Peyer's patch (tissue), 4 donors: ENCODE measurements around the gene MSLN.

Source experiments
- POLR2A ChIP-seq, 2 donors: fragments of 450-650 bp; IDR thresholded peaks; one replicate each; pipeline ENCODE4 v1.5.1; 2017; ENCODE audit warnings: antibody characterized with exemption in 2 of 2, mild to moderate bottlenecking in 2 of 2, moderate library complexity in 2 of 2
- TF ChIP-seq, protein P1 (sequence below), 6 experiments: fragments of 450-650 bp in 4 of 6; fragments of 200-600 bp in 2 of 6; sonication (generic) in 1 of 6; IDR thresholded peaks; one replicate each; pipeline ENCODE4 v1.5.1; 2017 to 2019; ENCODE audit warnings: antibody characterized with exemption in 6 of 6, mild to moderate bottlenecking in 3 of 6, moderate library complexity in 1 of 6

DNA sequence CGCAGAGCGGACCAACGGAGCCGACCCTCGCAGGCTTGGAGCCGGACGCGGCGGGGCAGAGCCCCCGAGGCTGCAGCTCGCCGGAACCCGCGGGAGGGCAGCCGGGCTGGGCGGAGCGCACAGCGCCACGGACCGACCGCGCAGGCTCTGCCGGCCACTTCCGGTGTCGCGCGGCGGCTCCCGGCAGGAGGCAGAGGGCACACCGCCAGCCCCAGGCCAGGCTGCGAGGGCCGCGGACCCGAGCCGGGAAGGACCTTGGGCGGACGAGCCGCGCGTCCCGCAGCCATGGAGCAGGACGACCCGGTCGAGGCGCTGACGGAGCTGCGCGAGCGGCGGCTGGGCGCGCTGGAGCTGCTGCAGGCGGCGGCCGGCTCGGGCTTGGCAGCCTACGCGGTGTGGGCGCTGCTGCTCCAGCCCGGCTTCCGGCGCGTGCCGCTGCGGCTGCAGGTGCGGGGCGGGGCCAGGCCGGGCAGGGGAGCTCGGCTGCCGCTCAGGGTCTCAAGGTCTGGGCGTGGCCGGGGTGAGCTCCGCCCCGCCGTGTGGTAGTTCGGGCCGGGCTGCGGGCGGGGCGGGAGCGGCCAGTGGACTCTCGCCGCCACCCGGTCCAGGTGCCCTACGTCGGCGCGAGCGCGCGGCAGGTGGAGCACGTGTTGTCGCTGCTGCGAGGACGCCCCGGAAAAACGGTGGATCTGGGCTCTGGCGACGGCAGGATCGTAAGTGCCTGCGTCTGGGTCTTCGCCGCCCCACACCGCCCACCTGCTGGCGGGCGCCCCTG is 39.4 kb upstream of the MSLN start, which contains the start of gene ANTKMT:
- TF ChIP-seq, protein P1, sequence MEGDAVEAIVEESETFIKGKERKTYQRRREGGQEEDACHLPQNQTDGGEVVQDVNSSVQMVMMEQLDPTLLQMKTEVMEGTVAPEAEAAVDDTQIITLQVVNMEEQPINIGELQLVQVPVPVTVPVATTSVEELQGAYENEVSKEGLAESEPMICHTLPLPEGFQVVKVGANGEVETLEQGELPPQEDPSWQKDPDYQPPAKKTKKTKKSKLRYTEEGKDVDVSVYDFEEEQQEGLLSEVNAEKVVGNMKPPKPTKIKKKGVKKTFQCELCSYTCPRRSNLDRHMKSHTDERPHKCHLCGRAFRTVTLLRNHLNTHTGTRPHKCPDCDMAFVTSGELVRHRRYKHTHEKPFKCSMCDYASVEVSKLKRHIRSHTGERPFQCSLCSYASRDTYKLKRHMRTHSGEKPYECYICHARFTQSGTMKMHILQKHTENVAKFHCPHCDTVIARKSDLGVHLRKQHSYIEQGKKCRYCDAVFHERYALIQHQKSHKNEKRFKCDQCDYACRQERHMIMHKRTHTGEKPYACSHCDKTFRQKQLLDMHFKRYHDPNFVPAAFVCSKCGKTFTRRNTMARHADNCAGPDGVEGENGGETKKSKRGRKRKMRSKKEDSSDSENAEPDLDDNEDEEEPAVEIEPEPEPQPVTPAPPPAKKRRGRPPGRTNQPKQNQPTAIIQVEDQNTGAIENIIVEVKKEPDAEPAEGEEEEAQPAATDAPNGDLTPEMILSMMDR (IDR thresholded peaks at IDR 0.05): peak in 3 of 6 experiments; percentile 43 to 51 (median 44)
- TF ChIP-seq POLR2A (IDR thresholded peaks at IDR 0.05): peak; percentile 57 to 91
